HepG2 (cell line): Measurements from ENCODE around the gene PTPRC. TPM values are rescaled to one million over a fixed set of nuclear protein-coding genes. Genes with fewer than 3 reads are reported as not detected.

Experiments
- ATAC-seq: fragments of 200-7000 bp; cut with Tn5 transposase; 3 replicates; pipeline ENCODE4 v1.9.1; 2020; ENCODE audit warnings: mild to moderate bottlenecking, moderate library complexity
- BruUV-seq: library from RNA; stranded (reverse); fragments of 400-500 nt; replicated peaks from 2 replicates; lab custom pipeline; 2021; lab: Mats Ljungman, UMichigan
- CTCF ChIA-PET: fragments of 300-600 bp; formaldehyde crosslinking; extraction: SDS; loops from one replicate; lab custom pipeline; 2021; ENCODE audit warnings: low total read pairs, inconsistent platforms, low intra/inter-chr PET ratio; lab: Yijun Ruan, JAX
- POLR2A ChIA-PET: fragments of 350-600 bp; sonication (Branson Sonifier 250); formaldehyde crosslinking; loops from one replicate; lab custom pipeline; 2020; ENCODE audit warnings: antibody characterized with exemption, inconsistent platforms; lab: Yijun Ruan, JAX
- DNase-seq: peaks from one replicate; pipeline ENCODE4 v3.0.0-alpha.2; 2015; ENCODE audit warnings: low spot score
- FAIRE-seq: peaks from 3 replicates; lab custom pipeline; 2011; peaks lifted over from hg19 to GRCh38; lab: Jason Lieb, UNC
- H2AFZ ChIP-seq: one replicate; pipeline ENCODE4 v1.6.1; 2011; ENCODE audit warnings: low read length, inconsistent platforms
- H3K27ac ChIP-seq: fragments of 300-600 bp; 3 replicates; pipeline ENCODE4 v1.8.0; 2011; ENCODE audit warnings: mixed run types, mild to moderate bottlenecking, mixed read lengths, low read length, inconsistent platforms; ENCODE audit not compliant: insufficient read depth; ENCODE audit errors: extremely low read length
- H3K27me3 ChIP-seq, 2 experiments: fragments of 200-600 bp in 1 of 2; 2 replicates in 1 of 2; 3 replicates in 1 of 2; pipeline versions ENCODE4 v1.6.0 to v1.8.0; 2011; ENCODE audit warnings: low read length in 2 of 2, mild to moderate bottlenecking in 2 of 2, moderate library complexity in 2 of 2, inconsistent platforms in 1 of 2; ENCODE audit not compliant: insufficient read depth in 2 of 2, control insufficient read depth in 1 of 2
- H3K36me3 ChIP-seq, 2 experiments: fragments of 200-600 bp in 1 of 2; replicated peaks in 1 of 2; 2 replicates in 1 of 2; 3 replicates in 1 of 2; pipeline versions ENCODE4 v1.5.1 to v1.8.0; 2011; ENCODE audit warnings: low read length in 2 of 2, inconsistent platforms in 1 of 2; ENCODE audit not compliant: insufficient read depth in 2 of 2, control insufficient read depth in 1 of 2
- H3K4me1 ChIP-seq: 2 replicates; pipeline ENCODE4 v1.5.1; 2012; ENCODE audit warnings: low read length, inconsistent platforms; ENCODE audit not compliant: insufficient read depth
- H3K4me2 ChIP-seq: 2 replicates; pipeline ENCODE4 v1.6.0; 2011; ENCODE audit warnings: low read depth, low read length, inconsistent platforms
- H3K4me3 ChIP-seq, 3 experiments: fragments of 200-600 bp in 1 of 3; sonication (generic), shearing (Covaris generic) in 1 of 3; replicated peaks in 1 of 3; 2 replicates each; pipeline ENCODE4 v1.5.1; 2011 to 2016; ENCODE audit warnings: low read length in 3 of 3, inconsistent platforms in 2 of 3, low read depth in 2 of 3, mild to moderate bottlenecking in 2 of 3, control low read depth in 1 of 3, mixed read lengths in 1 of 3; ENCODE audit not compliant: insufficient read depth in 1 of 3
- H3K79me2 ChIP-seq: one replicate; pipeline ENCODE4 v1.6.1; 2011; ENCODE audit warnings: low read length, inconsistent platforms; ENCODE audit not compliant: insufficient read depth
- H3K9ac ChIP-seq: 2 replicates; pipeline ENCODE4 v1.6.0; 2011; ENCODE audit warnings: mild to moderate bottlenecking, low read depth, low read length, inconsistent platforms; ENCODE audit not compliant: insufficient read depth
- H3K9me3 ChIP-seq: 2 replicates; pipeline ENCODE4 v1.5.1; 2012; ENCODE audit warnings: mild to moderate bottlenecking, low read length
- H4K20me1 ChIP-seq: 2 replicates; pipeline ENCODE4 v1.6.0; 2011; ENCODE audit warnings: inconsistent platforms, mild to moderate bottlenecking, low read length, moderate library complexity; ENCODE audit not compliant: insufficient read depth
- ATAD3A ChIP-seq: sonication (generic); formaldehyde crosslinking; IDR thresholded peaks from 2 replicates; pipeline ENCODE4 v1.4.0; 2020; ENCODE audit warnings: missing genetic modification reagents
- BRD4 ChIP-seq: sonication (generic); formaldehyde crosslinking; IDR thresholded peaks from 2 replicates; pipeline ENCODE4 v1.4.0; 2020; ENCODE audit warnings: missing genetic modification reagents
- DBP ChIP-seq: sonication (generic); formaldehyde crosslinking; IDR thresholded peaks from 2 replicates; pipeline ENCODE4 v1.4.0; 2020; ENCODE audit warnings: missing genetic modification reagents; ENCODE audit errors: not compliant biosample characterization
- GTF3A ChIP-seq: sonication (generic); formaldehyde crosslinking; conservative IDR thresholded peaks from 2 replicates; pipeline ENCODE4 v1.4.0; 2020; ENCODE audit warnings: mild to moderate bottlenecking, missing genetic modification reagents
- MAFF ChIP-seq: IDR thresholded peaks from 2 replicates; pipeline ENCODE4 v1.6.1; 2011; ENCODE audit warnings: low read depth, low read length, improper control_type of control experiment
- MXD4 ChIP-seq: IDR thresholded peaks from 2 replicates; pipeline ENCODE4 v1.6.1; 2016; ENCODE audit warnings: mild to moderate bottlenecking, missing biosample characterization, missing genetic modification reagents
- MYNN ChIP-seq: sonication (generic); formaldehyde crosslinking; IDR thresholded peaks from 2 replicates; pipeline ENCODE4 v1.4.0; 2020; ENCODE audit warnings: mild to moderate bottlenecking, low read depth, missing genetic modification reagents
- PHF8 ChIP-seq: sonication (generic); formaldehyde crosslinking; IDR thresholded peaks from 2 replicates; pipeline ENCODE4 v1.5.0; 2020; ENCODE audit warnings: missing genetic modification reagents
- POGZ ChIP-seq: sonication (generic); formaldehyde crosslinking; IDR thresholded peaks from 2 replicates; pipeline ENCODE4 v1.4.0; 2020; ENCODE audit warnings: mild to moderate bottlenecking, missing genetic modification reagents
- SALL1 ChIP-seq: sonication (generic); formaldehyde crosslinking; IDR thresholded peaks from 2 replicates; pipeline ENCODE4 v1.8.0; 2022; ENCODE audit warnings: mild to moderate bottlenecking, missing genetic modification reagents
- TEF ChIP-seq: sonication (generic); formaldehyde crosslinking; IDR thresholded peaks from 2 replicates; pipeline ENCODE4 v1.5.0; 2020; ENCODE audit warnings: missing genetic modification reagents
- THAP7 ChIP-seq: sonication (generic); formaldehyde crosslinking; IDR thresholded peaks from 2 replicates; pipeline ENCODE4 v1.8.1; 2023; ENCODE audit warnings: mild to moderate bottlenecking, missing genetic modification reagents
- TRAFD1 ChIP-seq: sonication (generic); formaldehyde crosslinking; IDR thresholded peaks from 2 replicates; pipeline ENCODE4 v1.5.1; 2020; ENCODE audit warnings: missing genetic modification reagents, mild to moderate bottlenecking, borderline replicate concordance
- UBTF ChIP-seq: sonication (generic); formaldehyde crosslinking; IDR thresholded peaks from 2 replicates; pipeline ENCODE4 v1.4.0; 2020; ENCODE audit warnings: mild to moderate bottlenecking, missing genetic modification reagents
- ZBTB14 ChIP-seq: sonication (generic); formaldehyde crosslinking; IDR thresholded peaks from 2 replicates; pipeline ENCODE4 v1.4.0; 2020; ENCODE audit warnings: missing genetic modification reagents
- ZNF33A ChIP-seq: sonication (generic); formaldehyde crosslinking; IDR thresholded peaks from 2 replicates; pipeline ENCODE4 v1.5.1; 2020; ENCODE audit warnings: missing genetic modification reagents, mild to moderate bottlenecking, moderate library complexity, borderline replicate concordance
- ZNF382 ChIP-seq: sonication (generic); formaldehyde crosslinking; IDR thresholded peaks from 2 replicates; pipeline ENCODE4 v1.5.0; 2020; ENCODE audit warnings: missing genetic modification reagents, mild to moderate bottlenecking, borderline replicate concordance
- ZNF510 ChIP-seq: sonication (generic); formaldehyde crosslinking; IDR thresholded peaks from 2 replicates; pipeline ENCODE4 v1.4.0; 2020; ENCODE audit warnings: low read depth, mild to moderate bottlenecking, missing genetic modification reagents
- WGBS: methylation state at CpG from one replicate; pipeline ENCODE4 v1.1.6; 2017; ENCODE audit warnings: low lambda C conversion rate; 5-methylcytosine and 5-hydroxymethylcytosine counted together
- in situ Hi-C: cut with HindIII; loops from 2 replicates; pipeline ENCODE4 v1.10.0; 2017; ENCODE audit warnings: low pct_unique_long_range_greater_than_20kb; ENCODE audit not compliant: extremely low pct_ligation_motif_present
- intact Hi-C: fragments of 100-400 bp; cut with micrococcal nuclease; formaldehyde crosslinking; loops from one replicate; pipeline ENCODE4 v1.10.0; 2022; ENCODE audit not compliant: unreplicated experiment
- polyA plus RNA-seq, 8 experiments: library from polyadenylated mRNA; depleted of rRNA in 3 of 8; stranded (reverse) in 7 of 8; unstranded in 1 of 8; fragments of >200 nt; fragmentation: Illumina TruSeq in 4 of 8; extraction: Trizol in 4 of 8; gene quantifications; 2 replicates each; pipeline versions ENCODE4 v1.2.1 to v1.2.3, GENCODE V29; 2011 to 2016; ENCODE audit warnings: low read depth in 4 of 8, missing spikeins in 1 of 8, mixed read lengths in 1 of 8; ENCODE audit not compliant: insufficient read depth in 1 of 8
- total RNA-seq, 5 experiments: library from RNA; depleted of rRNA; stranded (reverse); fragments of >200 nt; fragmentation: Illumina TruSeq; extraction: Trizol; gene quantifications; 2 replicates each; pipeline ENCODE4 v1.2.3, GENCODE V29; 2016; ENCODE audit warnings: low read depth in 1 of 5

PTPRC gene
- total and polyA plus RNA-seq, 2 of the 13 experiments (the other 11 are each of a cell fraction or from before 2014, with no cell fraction given), result not detected

- Histone ChIP-seq H3K4me3 (no peak overlapping the region), H3K4me2 (no peak overlapping the region), H3K79me2 (no peaks in the 10 kb centered on the region), H3K9me3 (no peaks in the 10 kb centered on the region), H3K27me3 (no peaks in the 10 kb centered on the region), H4K20me1 (no peaks in the 10 kb centered on the region), H3K9ac (no peak overlapping the region), H3K36me3 (no peaks in the 10 kb centered on the region), H2AFZ (no peak overlapping the region), H3K27ac (no peak overlapping the region), H3K4me1 (no peaks in the 10 kb centered on the region)
- in situ Hi-C loops (loop anchor here (25.0 kb wide), 1 partner anchor 591 kb away; no protein-coding TSS in a partner anchor), intact Hi-C loops (no loop called here)
- POLR2A ChIA-PET, result no interaction called here
- DNase-seq (no peak), FAIRE-seq (no peak), ATAC-seq (no peak)
- no TSS peak for BruUV-seq
- TF ChIP-seq SALL1 (CRISPR knock-in tag) (no peak), MAFF (no peak), TRAFD1 (CRISPR knock-in tag) (no peak), ATAD3A (CRISPR knock-in tag) (no peak), ZNF510 (CRISPR knock-in tag) (no peak), GTF3A (CRISPR knock-in tag) (no peak), ZNF382 (CRISPR knock-in tag) (no peak), MYNN (CRISPR knock-in tag) (no peak), ZBTB14 (no peak), PHF8 (CRISPR knock-in tag) (no peak), BRD4 (CRISPR knock-in tag) (no peak), THAP7 (CRISPR knock-in tag) (no peak), ZNF33A (CRISPR knock-in tag) (no peak), DBP (CRISPR knock-in tag) (no peak), UBTF (CRISPR knock-in tag) (no peak), POGZ (CRISPR knock-in tag) (no peak), MXD4 (no peak), TEF (CRISPR knock-in tag) (no peak)
- 46% methylated on average over 7 of the region's 8 CpGs for WGBS
- CTCF ChIA-PET, result no interaction called here
These were observed 39.5 kb downstream of the PTPRC start for GRCh38 chr1:198678301-198678836.
